Endothelial cell of umbilical vein (primary cell): Measurements from ENCODE around the gene RAP1GAP. TPM values are rescaled to one million over a fixed set of nuclear protein-coding genes. Genes with fewer than 3 reads are reported as not detected.
A peak's percentile ranks its signal among the peaks of the same experiment; 100 is the strongest.

Experiments
- BruUV-seq: library from RNA; stranded (reverse); fragments of 400-500 nt; replicated peaks from 2 replicates; lab custom pipeline; 2021; lab: Mats Ljungman, UMichigan
- CTCF ChIA-PET: fragments of 300-600, 350-600 bp; sonication (Branson Sonifier 250); formaldehyde crosslinking; loops from one replicate; lab custom pipeline; 2021; ENCODE audit warnings: antibody characterized with exemption, inconsistent platforms; lab: Charles Lee
- POLR2A ChIA-PET: fragments of 300-600, 350-600 bp; sonication (Branson Sonifier 250); formaldehyde crosslinking; loops from one replicate; lab custom pipeline; 2021; ENCODE audit warnings: antibody characterized with exemption, inconsistent platforms; lab: Charles Lee
- DNase-seq: peaks from one replicate; pipeline ENCODE4 v3.0.0-alpha.2; 2011; ENCODE audit warnings: low read depth, low spot score
- FAIRE-seq: peaks from 2 replicates; lab custom pipeline; 2011; peaks lifted over from hg19 to GRCh38; lab: Jason Lieb, UNC
- H2AFZ ChIP-seq: 2 replicates; pipeline ENCODE4 v1.6.0; 2012; ENCODE audit warnings: low read depth, low read length, control low read depth, inconsistent platforms
- H3K27ac ChIP-seq: 2 replicates; pipeline ENCODE4 v1.5.1; 2011; ENCODE audit warnings: low read depth, mild to moderate bottlenecking, control low read depth, low read length, moderate library complexity; ENCODE audit not compliant: insufficient read depth
- H3K27me3 ChIP-seq, 2 experiments: 2 replicates each; pipeline versions ENCODE4 v1.6.0 to v1.6.1; 2011; ENCODE audit warnings: low read length in 2 of 2, mixed read lengths in 1 of 2; ENCODE audit not compliant: control insufficient read depth in 2 of 2, insufficient read depth in 2 of 2
- H3K36me3 ChIP-seq, 2 experiments: 2 replicates in 1 of 2; 3 replicates in 1 of 2; pipeline ENCODE4 v1.5.1; 2011; ENCODE audit warnings: low read length in 2 of 2, mild to moderate bottlenecking in 1 of 2, moderate library complexity in 1 of 2; ENCODE audit not compliant: control insufficient read depth in 2 of 2, insufficient read depth in 2 of 2; ENCODE audit errors: extremely low read depth in 1 of 2
- H3K4me1 ChIP-seq: 3 replicates; pipeline ENCODE4 v1.5.1; 2011; ENCODE audit warnings: mild to moderate bottlenecking, low read length; ENCODE audit not compliant: control insufficient read depth, insufficient read depth; ENCODE audit errors: extremely low read depth
- H3K4me2 ChIP-seq: 2 replicates; pipeline ENCODE4 v1.6.1; 2011; ENCODE audit warnings: low read length, control low read depth, mixed read lengths; ENCODE audit not compliant: insufficient read depth
- H3K4me3 ChIP-seq, 3 experiments: fragments of 200-600 bp in 1 of 3; sonication (generic), shearing (Covaris generic) in 1 of 3; replicated peaks in 1 of 3; 2 replicates each; pipeline ENCODE4 v1.5.1; 2011 to 2016; ENCODE audit warnings: control low read depth in 3 of 3, low read length in 3 of 3, mild to moderate bottlenecking in 2 of 3, inconsistent platforms in 1 of 3, low read depth in 1 of 3, moderate library complexity in 1 of 3; ENCODE audit not compliant: insufficient read depth in 1 of 3
- H3K79me2 ChIP-seq: 2 replicates; pipeline ENCODE4 v1.6.0; 2012; ENCODE audit warnings: low read length, inconsistent platforms; ENCODE audit not compliant: control insufficient read depth, insufficient read depth
- H3K9ac ChIP-seq: replicated peaks from 2 replicates; pipeline ENCODE3; 2011; ENCODE audit warnings: low read length, control low read depth; ENCODE audit not compliant: insufficient read depth; ENCODE audit errors: extremely low read depth
- H3K9me1 ChIP-seq: replicated peaks from 3 replicates; pipeline ENCODE4 v1.6.0; 2011; ENCODE audit warnings: mild to moderate bottlenecking, low read length; ENCODE audit not compliant: control insufficient read depth, insufficient read depth; ENCODE audit errors: extremely low read depth
- H3K9me3 ChIP-seq: replicated peaks from 2 replicates; pipeline ENCODE4 v1.5.1; 2012; ENCODE audit warnings: low read length, inconsistent platforms; ENCODE audit not compliant: control insufficient read depth, insufficient read depth
- H4K20me1 ChIP-seq: replicated peaks from 2 replicates; pipeline ENCODE3; 2011; ENCODE audit warnings: mild to moderate bottlenecking, low read length; ENCODE audit not compliant: control insufficient read depth, insufficient read depth; ENCODE audit errors: extremely low read depth
- CTCF ChIP-seq, 2 donors: IDR thresholded peaks; 1 replicate in 1 of 2; 2 replicates in 1 of 2; pipeline ENCODE4 v1.5.1; 2011; ENCODE audit warnings: low read length in 2 of 2, mild to moderate bottlenecking in 2 of 2, moderate library complexity in 2 of 2, control low read depth in 1 of 2, inconsistent platforms in 1 of 2, low read depth in 1 of 2; ENCODE audit not compliant: insufficient read depth in 1 of 2; ENCODE audit errors: extremely low read depth in 1 of 2
- FOS ChIP-seq: IDR thresholded peaks from 2 replicates; pipeline ENCODE4 v1.6.1; 2011; ENCODE audit warnings: mild to moderate bottlenecking, low read length, moderate library complexity, borderline replicate concordance; ENCODE audit not compliant: insufficient read depth
- GATA2 ChIP-seq: IDR thresholded peaks from 2 replicates; pipeline ENCODE4 v1.7.0; 2011; ENCODE audit warnings: low read depth, mild to moderate bottlenecking, moderate library complexity, mixed read lengths, low read length; ENCODE audit not compliant: insufficient read length, insufficient read depth
- JUN ChIP-seq: IDR thresholded peaks from 2 replicates; pipeline ENCODE4 v1.6.1; 2011; ENCODE audit warnings: borderline replicate concordance, low read depth; ENCODE audit not compliant: insufficient read length, insufficient read depth
- dilution Hi-C: fragments of 300-500 bp; cut with MboI; formaldehyde crosslinking; loops from one replicate; pipeline ENCODE4 v1.15.0; 2019; ENCODE audit warnings: low sequenced_read_pairs; ENCODE audit not compliant: extremely low pct_ligation_motif_present
- intact Hi-C: fragments of 100-400 bp; cut with micrococcal nuclease; formaldehyde crosslinking; loops from one replicate; pipeline ENCODE4 v1.10.0; 2022
- polyA plus RNA-seq, 4 experiments: library from polyadenylated mRNA; depleted of rRNA in 3 of 4; stranded (reverse) in 3 of 4; unstranded in 1 of 4; fragments of >200 nt; gene quantifications; 2 replicates each; pipeline versions ENCODE4 v1.2.1 to v1.2.3, GENCODE V29; 2011 to 2012; ENCODE audit warnings: missing spikeins in 1 of 4
- total RNA-seq: library from RNA; stranded (reverse); gene quantifications from 2 replicates; pipeline ENCODE4 v1.2.3, GENCODE V29; 2021

RAP1GAP gene
- total and polyA plus RNA-seq, 2 donors (not counting 3 experiments of a cell fraction or from before 2014, with no cell fraction given): 0.07 to 0.20 TPM

GRCh38 chr1:21703318-21703963 lies 34.3 kb upstream of the RAP1GAP start:
- Histone ChIP-seq H3K36me3 (peaks cover 18 to 43% of the 10 kb centered on the region in 2 experiments), H3K4me3 (no peak overlapping the region), H3K9me1 (no peaks in the 10 kb centered on the region), H3K27me3 (no peaks in the 10 kb centered on the region), H3K4me1 (peaks cover 20% of the 10 kb centered on the region), H4K20me1 (no peaks in the 10 kb centered on the region), H3K4me2 (no peak overlapping the region), H3K9ac (no peak overlapping the region), H3K27ac (peak overlapping the region; percentile 28), H2AFZ (no peak overlapping the region), H3K9me3 (no peaks in the 10 kb centered on the region), H3K79me2 (peaks cover 19% of the 10 kb centered on the region)
- dilution Hi-C loops: no loop called here
- DNase-seq (peak; percentile 72), FAIRE-seq (no peak)
- CTCF ChIA-PET: interaction anchor here (0.6 to 2.6 kb wide), 11 partner anchors 8 to 107 kb away, joined by 3 to 28 read pairs (median 3); partner anchors contain the start of gene USP48
- no peak for TF ChIP-seq FOS
- TF ChIP-seq JUN: no peak
- TF ChIP-seq GATA2: no peak
- TF ChIP-seq CTCF (IDR thresholded peaks at IDR 0.05; ENCODE audit: extremely low read depth in 1 of 2, insufficient read depth in 1 of 2, low read depth in 1 of 2, low read length in 2 of 2): peak; percentile 42 to 46
- intact Hi-C loops: loop anchor here (1.0 to 10.0 kb wide), 3 partner anchors 79 to 321 kb away; no protein-coding TSS in a partner anchor
- no TSS peak for BruUV-seq
- POLR2A ChIA-PET: interaction anchor here (0.7 to 0.8 kb wide), 2 partner anchors 16 to 112 kb away, joined by 3 to 5 read pairs; no protein-coding TSS in a partner anchor
